ENCODE measurements around the gene KIF16B. TPM values are rescaled to one million over a fixed set of nuclear protein-coding genes. Genes with fewer than 3 reads are reported as not detected.

The KIF16B gene
- total and polyA plus RNA-seq, 2 experiments from 2014 or later, result 6.5 to 11.1 TPM

DNA sequence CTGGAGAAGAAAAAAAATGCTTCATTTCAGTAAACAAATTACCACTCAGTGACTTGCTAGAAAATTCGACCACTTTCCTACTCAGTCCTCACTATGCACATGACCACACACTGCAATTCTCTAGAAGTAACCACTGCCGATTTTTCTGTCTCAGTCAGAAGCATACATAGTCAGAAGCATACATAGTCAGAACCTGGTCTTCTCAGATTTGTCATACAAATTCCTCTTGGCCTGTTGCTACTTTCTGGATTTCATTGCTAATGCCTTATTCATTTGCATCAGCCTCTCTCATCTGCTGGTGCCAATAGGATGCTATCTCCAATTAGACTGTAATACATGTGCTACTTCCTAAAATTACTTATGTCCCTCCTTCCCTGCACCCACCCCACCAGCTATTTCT, 10.2 kb upstream of the KIF16B start (continued):
- TF ChIP-seq, protein P1, sequence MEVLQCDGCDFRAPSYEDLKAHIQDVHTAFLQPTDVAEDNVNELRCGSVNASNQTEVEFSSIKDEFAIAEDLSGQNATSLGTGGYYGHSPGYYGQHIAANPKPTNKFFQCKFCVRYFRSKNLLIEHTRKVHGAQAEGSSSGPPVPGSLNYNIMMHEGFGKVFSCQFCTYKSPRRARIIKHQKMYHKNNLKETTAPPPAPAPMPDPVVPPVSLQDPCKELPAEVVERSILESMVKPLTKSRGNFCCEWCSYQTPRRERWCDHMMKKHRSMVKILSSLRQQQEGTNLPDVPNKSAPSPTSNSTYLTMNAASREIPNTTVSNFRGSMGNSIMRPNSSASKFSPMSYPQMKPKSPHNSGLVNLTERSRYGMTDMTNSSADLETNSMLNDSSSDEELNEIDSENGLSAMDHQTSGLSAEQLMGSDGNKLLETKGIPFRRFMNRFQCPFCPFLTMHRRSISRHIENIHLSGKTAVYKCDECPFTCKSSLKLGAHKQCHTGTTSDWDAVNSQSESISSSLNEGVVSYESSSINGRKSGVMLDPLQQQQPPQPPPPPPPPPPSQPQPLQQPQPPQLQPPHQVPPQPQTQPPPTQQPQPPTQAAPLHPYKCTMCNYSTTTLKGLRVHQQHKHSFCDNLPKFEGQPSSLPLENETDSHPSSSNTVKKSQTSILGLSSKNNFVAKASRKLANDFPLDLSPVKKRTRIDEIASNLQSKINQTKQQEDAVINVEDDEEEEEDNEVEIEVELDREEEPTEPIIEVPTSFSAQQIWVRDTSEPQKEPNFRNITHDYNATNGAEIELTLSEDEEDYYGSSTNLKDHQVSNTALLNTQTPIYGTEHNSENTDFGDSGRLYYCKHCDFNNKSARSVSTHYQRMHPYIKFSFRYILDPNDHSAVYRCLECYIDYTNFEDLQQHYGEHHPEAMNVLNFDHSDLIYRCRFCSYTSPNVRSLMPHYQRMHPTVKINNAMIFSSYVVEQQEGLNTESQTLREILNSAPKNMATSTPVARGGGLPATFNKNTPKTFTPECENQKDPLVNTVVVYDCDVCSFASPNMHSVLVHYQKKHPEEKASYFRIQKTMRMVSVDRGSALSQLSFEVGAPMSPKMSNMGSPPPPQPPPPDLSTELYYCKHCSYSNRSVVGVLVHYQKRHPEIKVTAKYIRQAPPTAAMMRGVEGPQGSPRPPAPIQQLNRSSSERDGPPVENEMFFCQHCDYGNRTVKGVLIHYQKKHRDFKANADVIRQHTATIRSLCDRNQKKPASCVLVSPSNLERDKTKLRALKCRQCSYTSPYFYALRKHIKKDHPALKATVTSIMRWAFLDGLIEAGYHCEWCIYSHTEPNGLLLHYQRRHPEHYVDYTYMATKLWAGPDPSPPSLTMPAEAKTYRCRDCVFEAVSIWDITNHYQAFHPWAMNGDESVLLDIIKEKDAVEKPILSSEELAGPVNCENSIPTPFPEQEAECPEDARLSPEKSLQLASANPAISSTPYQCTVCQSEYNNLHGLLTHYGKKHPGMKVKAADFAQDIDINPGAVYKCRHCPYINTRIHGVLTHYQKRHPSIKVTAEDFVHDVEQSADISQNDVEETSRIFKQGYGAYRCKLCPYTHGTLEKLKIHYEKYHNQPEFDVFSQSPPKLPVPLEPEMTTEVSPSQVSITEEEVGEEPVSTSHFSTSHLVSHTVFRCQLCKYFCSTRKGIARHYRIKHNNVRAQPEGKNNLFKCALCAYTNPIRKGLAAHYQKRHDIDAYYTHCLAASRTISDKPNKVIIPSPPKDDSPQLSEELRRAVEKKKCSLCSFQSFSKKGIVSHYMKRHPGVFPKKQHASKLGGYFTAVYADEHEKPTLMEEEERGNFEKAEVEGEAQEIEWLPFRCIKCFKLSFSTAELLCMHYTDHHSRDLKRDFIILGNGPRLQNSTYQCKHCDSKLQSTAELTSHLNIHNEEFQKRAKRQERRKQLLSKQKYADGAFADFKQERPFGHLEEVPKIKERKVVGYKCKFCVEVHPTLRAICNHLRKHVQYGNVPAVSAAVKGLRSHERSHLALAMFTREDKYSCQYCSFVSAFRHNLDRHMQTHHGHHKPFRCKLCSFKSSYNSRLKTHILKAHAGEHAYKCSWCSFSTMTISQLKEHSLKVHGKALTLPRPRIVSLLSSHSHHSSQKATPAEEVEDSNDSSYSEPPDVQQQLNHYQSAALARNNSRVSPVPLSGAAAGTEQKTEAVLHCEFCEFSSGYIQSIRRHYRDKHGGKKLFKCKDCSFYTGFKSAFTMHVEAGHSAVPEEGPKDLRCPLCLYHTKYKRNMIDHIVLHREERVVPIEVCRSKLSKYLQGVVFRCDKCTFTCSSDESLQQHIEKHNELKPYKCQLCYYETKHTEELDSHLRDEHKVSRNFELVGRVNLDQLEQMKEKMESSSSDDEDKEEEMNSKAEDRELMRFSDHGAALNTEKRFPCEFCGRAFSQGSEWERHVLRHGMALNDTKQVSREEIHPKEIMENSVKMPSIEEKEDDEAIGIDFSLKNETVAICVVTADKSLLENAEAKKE (CRISPR knock-in tag; IDR thresholded peaks at IDR 0.05), result no peak
- TF ChIP-seq ZNF114 (CRISPR knock-in tag; IDR thresholded peaks at IDR 0.05) (no peak), NANOG (IDR thresholded peaks at IDR 0.05; ENCODE audit: borderline replicate concordance) (no peak), ZNF331 (CRISPR knock-in tag; IDR thresholded peaks at IDR 0.05; ENCODE audit: low read depth) (no peak), POLR2AphosphoS5 (IDR thresholded peaks at IDR 0.05; ENCODE audit: low read depth) (no peak), CREB1 (CRISPR knock-in tag; IDR thresholded peaks at IDR 0.05; ENCODE audit: low read depth) (no peak), JUNB (IDR thresholded peaks at IDR 0.05; ENCODE audit: unreplicated experiment) (no peak), EZH2phosphoT487 (IDR thresholded peaks at IDR 0.05; ENCODE audit: unreplicated experiment) (no peak), STAT1 (IDR thresholded peaks at IDR 0.05; ENCODE audit: unreplicated experiment) (no peak)

DNA sequence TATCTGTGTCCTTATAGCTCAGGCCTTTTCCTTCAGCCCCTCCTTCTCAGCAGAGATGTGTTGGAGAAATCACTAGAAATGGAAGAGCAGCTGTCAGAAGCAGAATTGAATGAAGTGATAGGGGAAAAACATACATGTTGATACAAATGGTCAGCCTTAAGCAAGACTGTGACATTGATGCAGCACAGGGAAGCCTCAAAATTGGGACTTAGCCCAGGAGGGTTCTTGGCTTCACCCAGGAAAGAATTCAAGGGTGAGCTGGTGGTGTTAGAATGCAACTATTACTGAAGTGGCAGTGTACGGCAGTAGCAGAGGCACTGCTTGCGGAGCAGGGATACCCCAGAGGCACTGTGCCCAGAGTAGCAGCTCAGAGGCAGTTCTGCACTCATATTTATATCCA, 8.0 kb upstream of the KIF16B start:
- H3K27me3 ChIP-seq (ENCODE audit: insufficient read depth), result no peaks in the 10 kb centered on the region
- no peak overlapping the region for H3K27ac ChIP-seq (ENCODE audit: low read depth)
- 0 out of 2 replicates have a peak, but pooled peaks cover 9% of the 10 kb centered on the region for H3K4me1 ChIP-seq (ENCODE audit: insufficient read depth)
- DNase-seq (ENCODE audit: low spot score), result no peak
- Mint-ChIP-seq H3K9me3 (no peaks in the 10 kb centered on the region), H3K36me3 (ENCODE audit: low read depth) (no peaks in the 10 kb centered on the region; the same call in 2 of the 3 replicates), H3K4me3 (no peak overlapping the region), H3K27ac (no peak overlapping the region), H3K27me3 (ENCODE audit: insufficient read depth, low read depth, poor library complexity) (peaks cover 1% of the 10 kb centered on the region), H3K4me1 (peaks cover 14% of the 10 kb centered on the region)
- no peaks in the 10 kb centered on the region for H3F3A ChIP-seq (replicated peaks; ENCODE audit: low read depth)
- H3K4me2 ChIP-seq, result no peak overlapping the region
- no peak overlapping the region for H2AFZ ChIP-seq
- TF ChIP-seq, protein P2, sequence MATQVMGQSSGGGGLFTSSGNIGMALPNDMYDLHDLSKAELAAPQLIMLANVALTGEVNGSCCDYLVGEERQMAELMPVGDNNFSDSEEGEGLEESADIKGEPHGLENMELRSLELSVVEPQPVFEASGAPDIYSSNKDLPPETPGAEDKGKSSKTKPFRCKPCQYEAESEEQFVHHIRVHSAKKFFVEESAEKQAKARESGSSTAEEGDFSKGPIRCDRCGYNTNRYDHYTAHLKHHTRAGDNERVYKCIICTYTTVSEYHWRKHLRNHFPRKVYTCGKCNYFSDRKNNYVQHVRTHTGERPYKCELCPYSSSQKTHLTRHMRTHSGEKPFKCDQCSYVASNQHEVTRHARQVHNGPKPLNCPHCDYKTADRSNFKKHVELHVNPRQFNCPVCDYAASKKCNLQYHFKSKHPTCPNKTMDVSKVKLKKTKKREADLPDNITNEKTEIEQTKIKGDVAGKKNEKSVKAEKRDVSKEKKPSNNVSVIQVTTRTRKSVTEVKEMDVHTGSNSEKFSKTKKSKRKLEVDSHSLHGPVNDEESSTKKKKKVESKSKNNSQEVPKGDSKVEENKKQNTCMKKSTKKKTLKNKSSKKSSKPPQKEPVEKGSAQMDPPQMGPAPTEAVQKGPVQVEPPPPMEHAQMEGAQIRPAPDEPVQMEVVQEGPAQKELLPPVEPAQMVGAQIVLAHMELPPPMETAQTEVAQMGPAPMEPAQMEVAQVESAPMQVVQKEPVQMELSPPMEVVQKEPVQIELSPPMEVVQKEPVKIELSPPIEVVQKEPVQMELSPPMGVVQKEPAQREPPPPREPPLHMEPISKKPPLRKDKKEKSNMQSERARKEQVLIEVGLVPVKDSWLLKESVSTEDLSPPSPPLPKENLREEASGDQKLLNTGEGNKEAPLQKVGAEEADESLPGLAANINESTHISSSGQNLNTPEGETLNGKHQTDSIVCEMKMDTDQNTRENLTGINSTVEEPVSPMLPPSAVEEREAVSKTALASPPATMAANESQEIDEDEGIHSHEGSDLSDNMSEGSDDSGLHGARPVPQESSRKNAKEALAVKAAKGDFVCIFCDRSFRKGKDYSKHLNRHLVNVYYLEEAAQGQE (IDR thresholded peaks at IDR 0.05; ENCODE audit: unreplicated experiment), result no peak
- no peak for TF ChIP-seq EZH2 (IDR thresholded peaks at IDR 0.05; ENCODE audit: low read depth, unreplicated experiment)
- TF ChIP-seq NANOG (IDR thresholded peaks at IDR 0.05; ENCODE audit: borderline replicate concordance), result no peak
- no peak for TF ChIP-seq EZH2phosphoT487 (IDR thresholded peaks at IDR 0.05; ENCODE audit: unreplicated experiment)
- TF ChIP-seq ZNF114 (CRISPR knock-in tag; IDR thresholded peaks at IDR 0.05), result no peak
- no peak for TF ChIP-seq POLR2AphosphoS5 (IDR thresholded peaks at IDR 0.05; ENCODE audit: low read depth)
- TF ChIP-seq, protein P3, sequence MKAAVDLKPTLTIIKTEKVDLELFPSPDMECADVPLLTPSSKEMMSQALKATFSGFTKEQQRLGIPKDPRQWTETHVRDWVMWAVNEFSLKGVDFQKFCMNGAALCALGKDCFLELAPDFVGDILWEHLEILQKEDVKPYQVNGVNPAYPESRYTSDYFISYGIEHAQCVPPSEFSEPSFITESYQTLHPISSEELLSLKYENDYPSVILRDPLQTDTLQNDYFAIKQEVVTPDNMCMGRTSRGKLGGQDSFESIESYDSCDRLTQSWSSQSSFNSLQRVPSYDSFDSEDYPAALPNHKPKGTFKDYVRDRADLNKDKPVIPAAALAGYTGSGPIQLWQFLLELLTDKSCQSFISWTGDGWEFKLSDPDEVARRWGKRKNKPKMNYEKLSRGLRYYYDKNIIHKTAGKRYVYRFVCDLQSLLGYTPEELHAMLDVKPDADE (IDR thresholded peaks at IDR 0.05), result no peak
- no peak for TF ChIP-seq CREB1 (CRISPR knock-in tag; IDR thresholded peaks at IDR 0.05; ENCODE audit: low read depth)
- H3K9me2 ChIP-seq (ENCODE audit: insufficient read depth), result no peaks in the 10 kb centered on the region
- no peak for ATAC-seq
- no peaks in the 10 kb centered on the region for H3K79me2 ChIP-seq (replicated peaks; ENCODE audit: insufficient read depth)
- H4K20me1 ChIP-seq (replicated peaks; ENCODE audit: insufficient read depth), result no peaks in the 10 kb centered on the region
- no peak overlapping the region for H3K4me3 ChIP-seq
- no peaks in the 10 kb centered on the region for H3K36me3 ChIP-seq (ENCODE audit: insufficient read depth)

Data from GM23338 (cell line).